HG03565 (cell line): Measurements from ENCODE around the gene UCKL1.
"Not testable (repeated sequence)": the region's sequence is repeated elsewhere in the genome, so short reads cannot be mapped to it uniquely, and the experiment has no call there.

Experiments
- ATAC-seq: cut with Tn5 transposase; IDR thresholded peaks from one replicate; pipeline ENCODE4 v1.9.1; 2021; ENCODE audit warnings: mild to moderate bottlenecking, moderate library complexity; ENCODE audit not compliant: unreplicated experiment

The UCKL1 gene

GRCh38 chr20:63924241-63924640 is 32.0 kb downstream of the UCKL1 start:
- no peak for ATAC-seq

DNA sequence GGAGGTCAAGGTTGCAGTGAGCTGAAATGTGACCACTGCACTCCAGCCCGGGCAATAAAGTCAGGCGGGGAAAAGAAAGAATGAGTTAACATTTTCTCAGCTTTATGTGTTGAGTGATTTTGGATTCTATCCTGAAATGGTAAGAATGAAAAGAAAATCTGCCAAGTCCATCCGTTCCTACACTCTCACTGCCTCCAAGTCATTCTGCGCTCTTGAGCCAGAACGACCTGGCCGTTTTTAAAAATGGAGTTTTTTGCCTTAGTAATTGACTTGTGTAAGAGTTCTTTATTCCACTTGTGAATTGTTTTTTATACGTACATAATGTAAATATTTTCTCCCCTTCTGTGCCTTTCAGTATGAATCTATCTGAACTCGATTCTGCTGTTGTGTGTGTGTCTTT is 32.6 kb downstream of the UCKL1 start:
- ATAC-seq: no peak

DNA sequence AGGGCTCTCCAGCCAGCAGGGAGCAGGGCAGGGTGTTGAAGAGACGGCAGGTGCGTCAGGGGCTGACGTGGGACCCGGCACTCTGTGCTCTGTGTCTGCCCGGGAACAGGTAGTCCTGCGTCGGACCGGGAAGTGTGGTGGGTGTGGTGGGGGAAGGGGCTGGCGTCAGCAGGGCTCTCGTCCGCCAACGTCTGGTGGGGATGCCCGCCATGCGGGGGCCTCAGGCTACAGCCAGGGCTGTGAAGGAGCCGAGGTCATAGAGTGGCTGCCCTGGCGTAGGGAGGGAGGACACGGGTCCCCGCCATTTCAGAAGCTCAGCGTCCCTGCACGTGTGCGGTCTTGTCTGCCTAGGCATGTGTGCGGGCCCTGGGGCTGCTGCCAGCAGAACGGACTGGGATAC is 36.0 kb downstream of the UCKL1 start:
- ATAC-seq: no peak

DNA sequence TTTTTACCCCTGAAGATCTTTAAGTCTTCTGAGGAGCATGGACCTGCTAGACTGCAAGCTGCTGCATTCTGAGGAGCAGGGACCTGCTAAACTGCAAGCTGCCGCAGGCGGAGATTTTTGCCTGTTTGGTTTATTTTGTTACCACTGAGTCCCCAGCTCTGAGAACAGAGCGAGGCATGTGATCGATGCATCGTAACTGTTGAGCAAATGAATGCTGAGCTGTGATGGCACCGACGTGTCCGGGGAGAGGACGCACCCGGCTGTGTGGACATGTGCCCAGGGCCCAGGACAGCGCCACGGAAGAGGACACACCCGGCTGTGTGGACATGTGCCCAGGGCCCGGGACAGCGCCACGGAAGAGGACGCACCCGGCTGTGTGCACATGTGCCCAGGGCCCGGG is 37.1 kb downstream of the UCKL1 start:
- ATAC-seq: no peak

DNA sequence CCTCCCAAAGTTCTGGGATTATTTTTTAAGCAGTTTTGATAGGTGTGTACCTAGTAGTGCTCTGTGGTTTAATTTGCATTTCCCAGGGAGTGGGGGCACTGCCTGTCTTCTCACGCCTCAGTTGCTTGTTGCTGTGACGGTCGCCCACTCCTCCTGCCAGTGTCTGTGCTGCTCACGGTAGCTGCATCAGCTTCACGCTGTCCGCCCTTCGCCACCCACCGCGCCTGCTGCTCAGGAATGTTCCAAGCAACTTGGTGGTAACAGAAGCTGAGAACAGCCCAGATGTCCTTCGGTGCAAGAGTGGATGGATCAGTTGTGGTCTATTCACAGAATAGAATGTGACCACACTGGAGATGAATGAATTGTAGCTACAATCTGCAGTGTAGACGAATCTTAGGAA is 38.4 kb downstream of the UCKL1 start:
- ATAC-seq: no peak

DNA sequence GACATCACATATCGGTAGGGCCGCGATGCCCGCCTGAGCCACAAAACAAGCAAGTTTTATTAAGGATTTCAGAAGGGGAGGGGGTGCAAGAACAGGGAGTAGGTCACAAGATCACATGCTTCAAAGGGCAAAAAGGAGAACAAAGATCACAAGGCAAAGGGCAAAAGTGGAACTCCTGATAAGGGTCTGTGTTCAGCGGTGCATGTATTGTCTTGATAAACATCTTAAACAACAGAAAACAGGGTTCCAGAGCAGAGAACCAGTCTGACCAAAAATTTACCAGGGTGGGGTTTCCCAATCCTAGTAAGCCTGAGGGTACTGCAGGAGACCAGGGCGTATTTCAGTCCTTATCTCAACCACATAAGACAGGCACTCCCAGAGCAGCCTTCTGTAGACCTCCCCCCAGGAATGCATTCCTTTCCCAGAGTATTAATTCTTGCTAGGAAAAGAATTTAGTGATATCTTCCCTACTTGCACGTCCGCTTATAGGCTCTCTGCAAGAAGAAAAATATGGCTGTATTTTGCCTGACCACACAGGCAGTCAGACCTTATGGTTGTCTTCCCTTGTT is 39.8 kb downstream of the UCKL1 start:
- ATAC-seq: not testable (repeated sequence)

DNA sequence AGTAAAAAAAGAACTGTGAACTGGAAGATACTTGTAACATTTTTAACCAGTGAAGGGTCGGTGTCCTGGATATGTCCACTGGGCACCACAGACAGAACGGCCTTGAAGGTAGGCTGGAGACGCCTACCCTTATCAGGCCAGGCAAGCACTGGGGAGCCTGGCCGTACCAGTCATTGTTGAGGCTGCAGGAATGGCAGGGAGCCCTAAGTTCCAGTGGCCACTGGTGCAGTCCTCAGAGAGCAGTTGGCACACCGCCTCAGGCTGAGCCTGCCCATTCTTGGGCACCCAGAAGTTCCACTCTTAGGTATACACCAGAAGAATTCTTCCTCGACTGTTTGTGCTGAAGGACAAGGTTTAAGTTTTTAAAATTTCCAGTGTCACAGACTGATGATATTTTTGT is 40.7 kb downstream of the UCKL1 start:
- no peak for ATAC-seq

DNA sequence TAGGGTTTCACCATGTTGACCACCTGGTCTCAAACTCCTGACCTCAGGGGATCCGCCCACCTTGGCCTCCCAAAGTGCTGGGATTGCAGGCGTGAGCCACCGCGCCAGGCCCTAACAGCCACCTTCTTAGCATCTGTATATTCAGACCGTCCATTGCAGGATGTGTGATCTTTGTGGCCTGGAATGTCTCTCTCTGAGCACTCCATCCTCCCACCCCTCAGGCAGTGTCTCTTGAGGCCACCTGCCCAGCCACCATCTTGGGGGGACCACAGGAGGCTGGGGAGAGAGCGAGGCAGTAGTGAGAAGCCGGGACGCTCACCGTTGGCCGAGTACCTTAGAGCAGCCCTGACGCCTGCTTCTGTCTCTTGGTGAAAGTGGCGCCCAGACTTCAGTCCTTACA is 42.4 kb downstream of the UCKL1 start:
- ATAC-seq: no peak

- no peak for ATAC-seq
Observed at GRCh38 chr20:63911176-63911575, 45.0 kb downstream of the UCKL1 start.

- ATAC-seq: no peak
Observed at GRCh38 chr20:63908008-63908682, 48.1 kb downstream of the UCKL1 start.

DNA sequence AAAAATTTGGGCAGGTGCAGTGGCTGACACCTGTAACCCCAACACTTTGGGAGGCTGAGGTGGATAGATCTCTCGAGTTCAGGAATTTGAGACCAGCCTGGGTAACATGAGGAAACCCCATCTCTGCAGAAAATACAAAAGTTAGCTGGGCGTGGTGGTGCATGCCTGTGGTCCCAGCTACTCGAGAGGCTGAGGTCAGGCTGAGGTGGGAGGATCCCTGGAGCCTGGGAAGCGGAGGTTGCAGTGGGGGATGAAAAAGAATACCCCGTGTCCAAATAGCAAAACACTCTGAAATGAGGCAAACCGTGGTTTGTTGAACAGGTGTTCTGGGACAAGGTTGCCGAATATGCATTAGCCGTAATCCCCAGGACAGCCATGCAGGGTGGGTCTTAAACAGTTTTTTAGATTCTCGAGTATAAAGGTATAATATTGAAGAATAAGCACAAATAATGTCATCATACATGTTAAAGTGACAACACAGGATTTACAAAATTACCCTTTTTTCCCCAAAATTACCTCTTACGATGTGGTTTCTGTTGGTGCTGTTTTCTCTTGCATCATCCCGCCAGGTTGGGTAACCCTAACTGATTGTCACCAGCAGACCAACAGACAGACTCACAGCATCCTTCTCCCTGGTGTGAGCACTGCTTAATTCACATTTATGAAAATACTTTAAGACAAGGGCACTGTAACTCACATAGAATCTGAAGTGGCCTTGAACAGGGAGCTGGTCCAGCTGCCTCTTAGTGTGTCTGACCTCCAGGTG is 52.2 kb downstream of the UCKL1 start:
- ATAC-seq: no peak

GRCh38 chr20:63900413-63900812 is 55.8 kb downstream of the UCKL1 start:
- no peak for ATAC-seq

GRCh38 chr20:63898882-63899558 is 57.2 kb downstream of the UCKL1 start:
- ATAC-seq: no peak

GRCh38 chr20:63897978-63898561 is 58.1 kb downstream of the UCKL1 start:
- no peak for ATAC-seq

DNA sequence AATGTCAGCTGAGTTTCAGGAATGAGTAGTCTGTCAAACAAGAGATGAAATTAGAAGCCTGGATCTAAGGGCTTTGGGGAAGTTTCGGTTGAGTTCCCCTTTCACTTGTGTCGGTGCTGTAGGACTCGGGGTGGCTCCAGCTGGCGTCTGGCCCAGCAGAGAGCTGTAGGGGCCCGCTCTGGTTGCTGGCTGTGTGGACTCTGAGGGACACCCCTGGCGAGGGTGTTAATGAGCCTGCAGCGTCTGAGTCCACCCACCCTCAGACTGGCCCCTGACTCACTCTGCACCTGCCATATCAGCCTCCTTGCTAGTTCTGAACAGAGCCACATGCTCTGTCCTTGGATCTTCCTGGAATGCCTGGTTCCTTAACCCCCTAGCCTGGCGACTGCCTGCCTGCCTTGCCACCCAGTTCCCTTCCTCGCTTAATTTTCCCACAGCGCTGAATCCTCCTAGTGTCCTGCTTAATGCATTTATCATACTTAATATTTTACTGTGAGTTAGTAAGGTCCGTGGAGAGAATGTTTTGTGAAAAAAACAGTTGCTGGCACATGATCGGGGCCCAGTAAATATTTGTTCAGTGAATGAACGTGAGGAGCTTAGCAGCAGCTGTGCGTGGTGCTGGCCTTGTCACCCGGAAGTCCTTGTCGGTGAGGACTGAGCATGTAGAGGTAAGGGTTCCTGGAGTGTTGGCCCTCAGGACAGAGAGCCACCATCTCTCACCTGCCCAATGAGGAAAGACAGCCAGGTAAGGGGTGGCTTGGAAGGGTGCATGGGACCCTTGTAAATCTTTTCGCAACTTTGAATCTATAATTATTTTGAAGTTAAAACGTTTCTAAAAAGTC is 59.7 kb downstream of the UCKL1 start:
- no peak for ATAC-seq

- no peak for ATAC-seq
Observed at GRCh38 chr20:63895952-63896263, 60.3 kb downstream of the UCKL1 start.

- no peak for ATAC-seq
Observed at GRCh38 chr20:63895202-63895951, 60.8 kb downstream of the UCKL1 start.

DNA sequence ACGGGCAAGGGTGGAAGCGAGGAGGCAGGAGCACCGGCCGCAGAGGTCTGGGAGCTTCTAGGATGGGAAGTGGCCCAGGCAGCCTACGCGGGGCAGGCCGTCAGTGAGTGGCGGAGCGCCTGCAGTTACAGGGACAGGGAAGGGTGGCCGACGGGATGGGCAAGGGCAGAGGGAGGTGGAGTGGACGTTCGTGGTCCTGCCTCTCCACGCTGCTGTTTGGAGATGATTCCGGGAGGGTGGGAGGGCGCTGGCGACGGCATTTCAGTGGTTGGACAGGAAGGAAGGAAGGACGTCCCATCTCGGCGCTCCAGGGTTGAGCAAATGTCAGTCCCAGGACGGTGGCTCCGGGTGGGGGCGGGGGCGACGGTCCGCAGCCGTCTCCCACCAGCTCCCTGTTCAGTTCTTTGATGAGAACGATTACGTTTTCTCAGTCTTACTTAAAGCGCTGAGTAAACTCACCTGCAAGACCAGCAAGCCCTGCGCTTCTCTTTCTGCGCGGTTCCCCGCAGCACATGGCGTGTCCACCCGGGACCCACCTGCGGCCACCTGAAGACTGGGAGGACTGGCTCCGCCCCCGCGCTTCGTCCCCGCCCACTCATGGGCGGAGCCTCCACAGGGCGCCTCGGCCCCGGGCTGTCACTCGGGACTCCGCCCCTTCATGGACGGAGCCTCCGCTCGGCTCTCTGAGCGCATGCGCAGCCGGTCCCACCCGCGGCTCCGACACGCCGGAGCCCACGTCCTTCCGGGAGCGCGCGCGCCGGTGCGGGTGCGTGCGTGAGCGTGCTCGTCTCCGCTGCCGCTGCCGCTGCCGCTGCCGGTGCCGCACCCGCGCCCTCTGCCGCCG is 61.6 kb downstream of the UCKL1 start, which contains the start of gene DNAJC5:
DNAJC5 (plus strand) TSS at position 769 of the 844 bp plus-strand sequence. CDS start 33,220 bp downstream, outside the sequence.
- ATAC-seq: peak; percentile 86

- no peak for ATAC-seq
Observed at GRCh38 chr20:63893999-63894357, 62.2 kb downstream of the UCKL1 start.
